ENCODE results near the gene LGR4.

Gene LGR4

DNA sequence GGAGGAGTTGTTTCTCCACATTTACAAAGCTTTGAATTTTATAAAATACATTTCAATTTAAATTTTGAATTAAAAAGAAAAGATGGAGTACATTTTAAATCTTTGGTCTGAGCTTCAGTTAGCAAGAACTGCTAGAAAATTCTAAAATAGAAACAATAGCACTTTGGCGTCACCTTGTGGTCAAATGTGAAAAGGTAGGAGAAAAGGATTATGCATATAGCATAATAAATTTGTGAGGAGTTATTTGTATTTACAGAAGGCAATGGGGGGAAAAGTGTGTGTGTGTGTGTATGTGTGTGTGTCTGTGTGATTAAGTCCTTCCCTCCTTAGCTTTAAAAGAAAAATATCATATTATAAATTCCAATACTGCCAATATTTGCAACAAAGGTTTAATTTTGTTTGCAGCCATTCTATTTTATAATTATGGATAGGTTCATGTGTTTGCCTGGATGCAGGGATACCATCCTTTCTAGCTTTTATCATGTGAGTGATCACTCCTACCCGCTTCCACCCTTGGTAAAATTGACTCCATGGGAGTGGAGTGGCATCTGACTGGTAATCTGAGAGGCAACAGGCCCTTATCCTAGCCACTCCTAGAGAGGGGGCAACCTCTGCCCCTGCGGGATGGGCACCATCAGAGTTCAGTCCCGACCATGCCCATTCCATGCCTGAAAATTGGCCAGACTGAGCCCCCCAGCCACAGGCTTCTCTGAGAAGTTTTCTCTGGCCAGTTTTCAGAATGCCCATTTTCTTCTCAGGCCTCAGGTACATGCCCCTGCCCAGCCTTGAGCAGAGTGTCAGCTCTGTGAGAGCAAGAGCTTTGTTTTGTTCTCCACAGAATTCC lies 13.6 kb upstream of the LGR4 start:
- peak; percentile 34 for DNase-seq (ENCODE audit: low spot score)

DNA sequence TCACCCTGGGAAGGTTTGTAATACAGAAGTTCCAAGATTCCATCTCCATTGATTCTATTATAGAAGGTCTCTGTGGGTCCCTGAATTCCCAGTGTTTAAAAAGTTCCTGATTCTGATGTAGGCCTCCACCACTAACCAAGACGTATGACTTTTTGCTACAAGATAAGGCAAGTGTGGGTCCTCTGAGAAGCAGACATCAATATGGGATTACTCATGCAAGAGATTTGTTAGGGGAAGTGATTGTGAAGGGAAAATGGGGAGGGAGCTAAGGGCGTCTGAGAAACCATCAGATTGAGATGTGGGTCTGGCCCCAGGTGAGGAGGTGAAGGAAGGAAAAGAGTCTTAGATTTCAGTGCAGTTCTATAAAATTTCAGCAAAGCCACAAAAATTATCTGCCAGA lies 10.2 kb upstream of the LGR4 start:
- no peak for DNase-seq (ENCODE audit: low spot score)

DNA sequence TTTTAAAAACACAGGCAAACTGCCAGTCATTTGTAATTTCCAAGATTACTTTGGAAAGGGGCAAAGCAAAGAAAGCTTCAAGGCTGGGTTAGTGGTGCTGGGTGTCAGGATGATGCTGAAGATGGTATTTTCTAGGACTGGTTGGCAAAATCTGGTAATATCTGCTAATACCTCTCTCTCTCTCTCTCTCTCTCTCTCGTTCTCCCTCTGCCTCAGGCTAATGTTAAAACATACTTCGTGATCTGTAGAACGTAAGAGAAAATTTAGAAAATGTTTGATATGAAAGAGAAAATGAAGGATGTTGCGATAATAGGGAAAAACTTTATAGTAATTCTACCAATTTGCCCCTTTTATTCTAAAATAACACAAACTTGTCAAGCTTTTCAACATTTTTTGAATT lies 9.4 kb upstream of the LGR4 start:
- no peak for DNase-seq (ENCODE audit: low spot score)

DNA sequence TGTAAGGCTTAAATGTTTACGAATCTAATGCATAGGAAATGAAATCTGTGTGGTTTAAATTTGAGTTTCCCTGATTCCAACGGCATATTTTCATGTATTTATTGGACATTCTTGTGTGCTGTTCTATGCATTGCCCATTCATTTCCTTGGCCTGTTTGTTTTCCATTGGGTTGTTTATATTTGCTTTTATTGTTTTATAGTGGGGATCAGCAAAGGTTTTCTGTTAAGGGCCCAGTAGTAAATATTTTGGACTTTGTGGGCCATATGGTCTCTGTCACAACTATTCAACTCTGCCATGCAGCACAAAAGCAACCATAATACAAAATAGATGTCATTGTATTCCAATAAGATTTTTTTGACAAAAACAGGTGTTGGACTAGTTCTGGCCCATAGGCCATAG lies 5.2 kb upstream of the LGR4 start:
- DNase-seq (ENCODE audit: low spot score) = no peak

DNA sequence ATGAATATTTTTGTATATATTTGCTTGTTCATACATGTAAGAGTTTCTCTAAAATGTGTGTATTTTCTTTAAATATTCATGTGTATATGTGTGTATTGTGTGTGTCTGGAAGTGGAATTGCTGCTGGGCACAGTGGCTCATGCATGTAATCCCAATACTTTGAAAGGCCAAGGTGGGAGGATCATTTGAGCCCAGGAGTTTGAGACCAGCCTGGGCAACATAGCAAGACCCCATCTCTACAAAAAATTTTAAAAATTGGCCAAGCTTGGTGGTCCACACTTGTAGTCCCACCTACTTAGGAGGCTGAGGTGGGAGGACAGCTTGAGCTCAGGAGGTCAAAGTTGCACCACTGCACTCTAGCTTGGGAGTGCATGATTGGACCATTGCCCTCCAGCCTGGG lies 4.7 kb upstream of the LGR4 start:
- DNase-seq (ENCODE audit: low spot score) = no peak

DNA sequence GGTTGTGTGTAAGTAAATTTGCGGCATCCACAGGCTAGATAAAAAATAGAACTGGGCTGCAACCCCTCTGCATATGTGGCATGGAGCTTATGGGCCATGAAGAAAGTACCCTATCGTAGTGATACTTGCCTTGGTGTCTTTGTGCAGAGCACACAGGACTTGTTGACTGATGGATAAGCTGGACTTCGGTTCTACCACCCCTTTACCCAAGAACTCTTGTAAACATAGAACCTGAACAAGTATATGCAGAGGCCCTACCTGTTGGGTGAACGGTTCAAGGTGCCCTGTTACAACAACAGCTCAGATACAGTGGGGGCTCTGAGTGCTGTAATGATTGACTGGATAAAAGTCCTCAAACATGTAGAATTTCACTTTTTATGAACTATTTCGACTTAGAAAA lies 3.0 kb upstream of the LGR4 start:
- no peak for DNase-seq (ENCODE audit: low spot score)

DNA sequence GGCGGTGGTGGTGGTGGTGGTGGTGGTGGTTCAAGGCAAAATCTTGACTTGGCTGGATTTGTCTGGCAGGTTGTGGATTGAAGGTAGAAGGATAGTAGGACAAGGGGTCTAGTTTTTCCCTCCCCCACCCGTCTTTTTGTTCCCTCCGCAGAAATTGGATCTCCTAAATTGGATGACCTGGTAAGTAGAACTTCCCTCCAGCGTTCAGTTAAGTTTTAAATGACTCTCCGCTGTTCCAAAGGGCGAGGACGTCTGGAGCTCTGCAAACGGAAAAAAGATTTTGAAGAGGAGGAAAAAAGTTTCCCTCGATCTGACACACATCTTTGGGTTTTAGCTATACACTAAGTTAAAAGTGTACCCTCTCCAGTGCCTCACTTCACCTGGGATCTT lies 422 bp upstream of the LGR4 start:
- DNase-seq (ENCODE audit: low spot score) = no peak

DNA sequence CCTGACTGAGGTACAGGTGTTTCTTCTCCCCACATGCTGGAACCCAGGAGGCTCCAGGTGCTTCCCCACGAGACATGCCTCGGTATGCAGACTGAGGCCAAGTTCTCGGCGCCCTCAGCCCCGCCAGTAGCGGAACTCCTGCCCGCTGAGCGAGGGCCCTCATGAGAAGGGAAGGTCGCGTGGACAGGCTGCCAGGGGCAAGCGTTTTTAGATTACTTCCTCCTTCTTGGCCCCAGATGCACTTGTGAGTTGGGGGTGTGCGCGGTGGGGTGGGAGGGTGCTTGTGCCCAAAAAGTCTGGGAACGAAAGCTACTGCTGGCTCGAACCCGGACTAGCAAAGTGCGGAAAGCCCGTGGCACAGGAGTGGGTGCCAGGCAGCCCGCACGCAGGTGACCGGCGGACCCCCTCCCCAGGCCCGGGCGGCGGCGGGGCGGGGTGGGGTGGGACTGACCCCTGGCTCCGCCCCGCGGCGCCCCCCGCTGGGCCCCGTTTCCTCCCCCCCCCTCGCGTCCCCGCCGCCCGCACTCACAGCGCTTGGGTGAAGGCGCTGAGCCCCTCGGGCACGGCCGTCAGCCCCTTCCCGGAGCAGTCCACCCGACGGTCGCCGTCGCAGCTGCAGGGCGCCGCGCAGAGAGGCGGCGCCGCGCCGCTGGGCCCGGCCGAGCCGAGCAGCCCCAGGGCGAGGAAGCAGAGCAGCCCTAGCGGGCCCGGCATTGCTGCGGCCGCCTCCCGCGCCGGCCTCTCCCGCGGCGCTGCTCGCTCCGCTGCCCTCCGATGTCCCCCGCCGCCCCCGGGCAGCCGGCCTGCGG lies 797 bp downstream of the LGR4 start:
- DNase-seq (ENCODE audit: low spot score) = no peak

DNA sequence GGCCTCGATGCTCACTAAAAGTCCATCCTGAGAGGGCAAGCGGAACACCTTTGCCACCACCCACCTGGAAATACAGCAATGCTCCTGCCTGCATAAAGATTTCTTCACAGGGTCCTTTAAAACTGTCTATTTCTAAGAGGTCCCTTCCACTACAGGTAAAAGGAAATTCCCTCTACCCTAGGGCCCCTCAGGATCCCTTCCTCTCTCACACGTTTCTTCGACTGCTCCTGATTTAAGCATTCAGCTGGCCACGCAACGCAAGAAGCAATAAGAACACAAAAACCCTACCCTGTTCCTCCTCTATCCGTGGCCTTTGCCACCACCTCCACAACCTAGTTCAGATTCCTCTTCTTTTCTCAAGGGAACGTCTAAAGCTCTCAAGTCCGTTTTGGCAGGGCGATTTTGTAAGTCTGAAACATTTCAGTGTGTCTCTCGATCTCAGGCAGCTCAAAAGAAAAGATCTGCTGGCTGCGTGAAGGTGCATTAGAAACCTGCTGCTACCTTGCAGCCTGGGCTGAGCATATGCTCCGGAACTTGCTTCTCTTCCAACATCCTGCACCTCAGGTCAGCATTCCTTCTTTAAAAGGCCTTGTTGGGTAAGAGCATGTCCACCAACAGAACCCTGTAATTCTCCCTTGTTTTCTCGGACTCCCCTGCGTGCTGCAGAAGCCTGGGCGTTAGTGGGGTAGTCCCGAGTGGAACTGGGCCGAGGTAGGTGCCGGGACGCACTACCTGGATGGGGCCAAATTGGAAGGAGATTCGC lies 1.6 kb downstream of the LGR4 start:
- no peak for DNase-seq (ENCODE audit: low spot score)

DNA sequence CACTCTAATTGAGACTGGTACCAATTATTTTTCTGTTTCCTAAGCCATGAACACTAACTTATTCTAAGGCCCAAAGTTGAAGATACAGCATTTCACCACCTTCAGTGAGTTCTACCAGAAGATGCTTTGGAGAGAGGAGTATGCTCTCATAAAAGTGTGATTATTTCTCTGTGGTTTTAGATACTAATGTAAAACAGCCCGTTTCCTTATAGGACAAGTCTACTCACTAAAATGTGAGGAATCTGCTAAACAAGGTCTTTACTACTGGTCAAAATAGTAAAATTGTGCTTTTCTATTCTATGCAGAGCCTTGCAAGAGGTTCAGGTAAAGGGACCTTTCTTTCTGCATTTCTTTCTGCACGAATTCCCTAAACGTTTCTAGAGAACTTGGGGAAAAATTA lies 2.4 kb downstream of the LGR4 start:
- DNase-seq (ENCODE audit: low spot score) = no peak

DNA sequence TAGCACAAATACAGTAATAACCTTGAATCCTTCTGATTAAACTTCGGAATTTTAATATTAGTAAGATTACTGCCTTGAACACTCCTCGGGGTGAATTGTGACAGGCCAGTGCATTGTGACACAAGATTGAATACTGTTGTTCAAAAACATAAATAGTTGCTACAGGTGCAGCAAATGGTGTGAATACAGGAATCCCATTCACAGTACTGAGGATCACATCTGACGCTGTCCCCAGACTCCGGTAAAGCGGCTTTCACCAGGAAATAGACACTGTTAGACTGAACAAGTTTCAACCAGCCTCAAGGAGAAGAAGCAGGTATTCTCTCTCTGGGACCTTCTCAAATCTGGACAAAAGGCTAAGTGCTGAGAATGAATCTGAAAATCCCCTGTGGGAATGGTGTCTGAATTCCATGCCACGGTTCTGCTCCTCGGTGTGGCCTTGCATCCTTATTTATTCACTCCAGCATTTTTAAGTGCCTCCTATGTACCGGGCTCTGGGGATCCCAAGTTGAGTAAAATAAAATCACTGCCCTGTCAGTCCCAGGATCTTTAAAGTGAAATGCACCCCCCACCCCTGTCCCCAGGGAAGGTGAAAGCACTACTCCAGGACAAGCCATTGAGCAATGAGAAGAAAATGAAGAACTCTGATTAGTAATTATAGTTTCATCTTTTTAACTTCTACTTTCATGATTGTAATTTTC lies 3.4 kb downstream of the LGR4 start:
- no peak for DNase-seq (ENCODE audit: low spot score)

DNA sequence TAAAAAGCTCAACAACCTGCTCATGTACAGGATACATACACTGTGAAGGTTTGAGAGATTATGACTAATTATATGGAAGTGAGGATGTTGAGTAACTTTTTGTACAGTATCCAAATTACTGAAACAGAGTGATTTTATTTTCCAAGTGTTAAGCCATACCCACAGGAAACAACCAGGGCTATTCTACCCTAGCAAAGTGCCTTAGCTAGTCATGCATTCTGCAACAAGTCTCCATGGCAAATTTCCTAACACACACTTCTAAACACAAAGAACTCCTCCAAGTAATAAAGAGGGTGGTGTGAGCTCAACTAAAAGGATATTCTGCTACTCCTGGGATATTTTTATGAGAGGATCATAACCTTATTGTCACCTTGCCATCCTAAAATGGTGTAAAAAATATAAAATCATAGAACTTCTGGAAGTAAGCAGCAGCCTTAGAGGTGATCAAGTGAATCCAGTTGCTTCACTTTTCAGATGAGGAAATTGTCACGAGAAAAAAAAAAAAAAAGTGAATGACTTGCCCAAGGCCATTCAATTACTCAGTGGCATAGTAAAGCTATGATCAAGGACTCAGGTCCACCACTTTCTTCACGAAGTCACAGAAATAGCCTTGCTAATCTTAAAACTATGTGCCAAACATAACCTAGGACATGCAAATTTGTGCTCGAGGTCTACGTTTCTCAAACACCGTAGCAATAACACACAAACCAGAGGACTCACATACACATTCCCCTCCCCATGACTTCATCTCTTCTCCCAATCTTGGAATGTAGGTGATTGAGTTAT lies 4.2 kb downstream of the LGR4 start:
- no peak for DNase-seq (ENCODE audit: low spot score)

DNA sequence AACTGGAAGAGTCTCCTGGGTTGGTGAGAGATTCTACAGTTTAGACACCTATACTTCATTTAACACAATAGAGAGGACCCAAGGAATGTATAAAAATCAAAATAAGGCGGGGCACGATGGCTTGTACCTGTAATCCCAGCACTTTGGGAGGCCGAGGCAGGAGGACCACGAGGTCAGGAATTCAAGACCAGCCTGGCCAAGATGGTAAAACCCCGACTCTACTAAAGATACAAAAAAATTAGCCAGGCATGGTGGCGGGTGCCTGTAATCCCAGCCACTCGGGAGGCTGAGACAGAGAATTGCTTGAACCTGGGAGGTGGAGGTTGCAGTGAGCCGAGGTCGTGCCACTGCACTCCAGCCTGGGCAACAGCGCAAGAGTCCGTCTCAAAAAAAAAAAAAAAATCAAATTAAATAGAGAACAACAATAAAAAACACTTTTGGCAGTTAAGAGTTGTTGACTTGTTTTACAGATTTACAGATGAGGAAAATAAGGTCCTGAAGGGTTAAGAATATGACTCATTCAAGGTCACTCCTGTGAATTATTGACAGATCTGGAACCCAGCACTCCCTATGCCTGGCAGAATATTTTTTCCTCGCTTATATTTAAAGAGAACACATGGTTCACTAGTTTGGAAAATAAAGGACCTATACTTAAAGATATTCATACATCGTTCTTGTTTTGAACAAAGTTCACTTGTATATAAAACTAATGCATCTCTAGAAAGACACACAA lies 5.2 kb downstream of the LGR4 start:
- no peak for DNase-seq (ENCODE audit: low spot score)

DNA sequence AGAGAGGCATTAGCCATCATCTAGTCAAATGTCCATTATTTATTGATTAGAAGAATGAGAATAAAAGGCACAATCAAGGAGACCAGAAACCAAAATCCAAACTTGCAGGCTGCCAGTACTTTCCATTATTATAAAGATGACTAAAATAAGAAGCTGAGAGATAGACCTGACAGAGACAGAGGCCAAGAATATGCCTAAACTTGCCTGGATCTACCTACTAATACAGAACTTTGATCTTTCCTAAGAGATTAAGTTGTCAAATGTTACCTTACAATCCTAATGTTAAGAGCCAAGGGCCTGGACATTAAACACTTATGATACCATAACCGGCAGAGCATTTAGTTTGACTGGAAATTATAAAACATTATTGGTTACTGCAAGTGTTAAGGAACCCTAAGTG lies 6.2 kb downstream of the LGR4 start:
- DNase-seq (ENCODE audit: low spot score) = no peak

DNA sequence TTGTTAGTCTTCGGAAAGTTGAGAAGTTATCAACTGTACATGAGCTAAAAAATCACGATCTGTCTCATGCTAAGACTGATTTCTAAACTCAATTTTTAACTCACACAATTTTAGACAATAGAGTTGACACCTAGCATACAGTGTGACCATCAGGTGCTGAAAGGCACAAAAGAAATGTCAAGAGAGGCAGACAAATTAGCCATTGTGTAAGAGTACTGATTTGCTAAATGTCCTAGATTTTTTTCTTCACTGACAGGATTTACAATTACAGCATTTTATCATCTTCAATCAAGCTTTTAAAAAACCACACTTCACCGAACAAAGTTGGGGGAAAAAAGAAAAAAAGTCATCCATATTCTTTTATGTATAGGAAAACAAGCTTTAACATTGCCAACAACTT lies 7.0 kb downstream of the LGR4 start:
- no peak for DNase-seq (ENCODE audit: low spot score)

DNA sequence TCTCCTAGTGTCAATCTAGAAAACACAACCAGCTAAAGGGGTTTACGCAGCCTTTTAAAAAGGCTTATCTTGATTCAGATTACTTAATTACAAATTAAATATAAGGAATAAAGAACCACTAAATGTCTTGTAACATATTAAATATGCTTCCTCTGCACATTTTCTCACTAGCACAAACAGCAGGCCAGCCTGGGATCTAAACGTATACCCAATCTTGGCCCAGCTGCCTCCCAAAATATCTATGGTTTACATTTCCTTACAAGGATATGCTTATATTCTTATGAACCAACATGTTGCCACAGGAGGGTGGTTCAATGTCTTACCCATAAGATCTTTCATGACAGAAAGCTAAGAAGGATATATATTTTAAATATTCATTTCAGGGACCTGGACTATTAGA lies 7.7 kb downstream of the LGR4 start:
- no peak for DNase-seq (ENCODE audit: low spot score)

DNA sequence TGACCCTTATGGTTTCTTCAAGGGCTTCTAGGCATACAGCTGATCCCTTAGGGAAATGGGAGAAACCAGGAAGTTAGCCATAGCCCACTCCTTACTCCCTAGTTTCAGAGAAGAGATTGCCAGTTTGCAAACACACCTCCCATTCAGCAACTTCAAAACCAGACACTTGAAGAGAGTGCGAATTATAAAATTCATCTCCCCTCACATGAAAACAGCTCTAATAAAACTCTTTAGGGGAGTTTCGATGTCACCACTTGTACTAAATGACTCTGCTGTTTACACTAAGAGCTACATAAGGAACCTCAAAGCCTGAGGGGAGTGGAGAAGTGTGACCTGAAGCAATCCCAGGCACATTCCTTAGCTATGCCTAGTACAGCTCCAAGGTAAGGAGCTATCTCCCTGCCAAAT lies 8.3 kb downstream of the LGR4 start:
- no peak for DNase-seq (ENCODE audit: low spot score)

DNA sequence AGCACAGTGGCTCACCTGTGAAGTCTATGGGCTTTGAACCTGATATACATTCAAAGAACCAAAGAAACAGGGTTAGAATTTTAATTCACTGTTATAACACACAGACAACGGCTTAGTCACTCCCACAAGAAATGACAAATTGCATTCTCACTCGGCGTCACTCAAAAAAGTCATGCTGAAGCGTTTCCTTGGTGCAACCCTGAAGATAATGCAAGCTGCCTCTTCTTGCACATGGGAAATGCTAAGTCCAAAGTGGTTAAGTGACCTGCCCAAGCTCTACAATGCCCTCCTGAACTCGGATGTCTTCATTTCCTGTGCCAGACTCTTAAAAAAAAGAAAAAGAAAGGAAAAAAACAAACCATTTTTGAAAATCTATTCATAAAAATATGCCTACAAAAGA lies 10.0 kb downstream of the LGR4 start:
- DNase-seq (ENCODE audit: low spot score) = no peak

DNA sequence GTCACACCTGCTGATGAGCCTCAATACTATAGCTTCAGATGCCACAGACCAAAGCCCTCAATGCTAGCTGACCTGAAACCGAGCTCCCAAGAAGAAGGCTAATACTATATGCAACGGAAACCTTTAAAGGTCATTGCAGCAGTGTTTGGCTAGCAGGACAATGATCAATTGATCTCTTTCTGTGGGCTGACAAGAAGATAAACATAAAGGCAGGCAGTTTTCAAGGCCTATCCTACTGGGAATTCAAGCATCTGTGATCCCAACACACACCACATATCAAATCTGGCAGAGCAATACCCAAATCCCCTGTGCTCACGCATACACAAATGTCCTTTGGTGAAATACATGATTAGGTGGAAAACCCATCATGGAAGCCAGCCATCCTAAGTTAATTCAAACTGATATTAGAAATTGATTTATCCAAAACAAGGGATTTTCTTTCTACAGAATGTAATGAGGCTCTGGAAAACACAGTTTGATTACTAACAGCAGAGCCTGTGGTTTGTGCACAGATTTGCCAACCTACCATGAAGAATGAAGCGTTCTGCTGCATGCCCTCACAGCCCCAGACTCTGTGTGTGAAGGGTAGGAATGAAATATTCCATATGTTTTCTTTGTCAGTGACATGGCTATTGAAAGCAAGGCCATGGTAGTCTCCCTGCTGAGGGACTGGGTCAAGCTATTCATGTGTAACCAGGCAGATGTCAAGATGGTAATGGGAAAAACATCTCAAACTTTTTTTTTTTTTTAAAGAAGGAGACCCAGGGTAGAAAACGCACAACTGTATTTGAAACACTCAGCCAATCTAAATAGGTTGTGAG lies 12.2 kb downstream of the LGR4 start:
- DNase-seq (ENCODE audit: low spot score) = no peak

DNA sequence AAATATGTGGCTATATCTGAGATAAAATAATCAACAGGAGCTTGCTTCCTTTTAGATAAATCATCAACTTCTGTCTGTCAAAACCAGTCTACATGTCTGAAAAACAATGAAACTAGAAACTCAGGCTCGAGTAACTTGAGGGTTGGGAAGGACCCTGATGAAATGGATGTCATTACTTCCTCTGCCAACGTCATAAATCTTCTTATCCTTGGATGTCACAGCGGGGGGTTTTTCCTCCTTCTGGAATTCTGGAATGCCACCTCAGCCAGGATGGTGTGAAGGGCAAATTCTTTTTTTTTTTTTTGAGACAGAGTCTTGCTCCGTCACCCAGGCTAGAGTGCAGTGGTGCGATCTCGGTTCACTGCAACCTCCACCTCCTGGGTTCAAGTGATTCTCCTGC lies 13.4 kb downstream of the LGR4 start:
- no peak for DNase-seq (ENCODE audit: low spot score)
